Motor neuron (in vitro differentiated cells): ENCODE results near the gene MAFF. TPM values are rescaled to one million over a fixed set of nuclear protein-coding genes. Genes with fewer than 3 reads are reported as not detected.

Experiments used
- ATAC-seq, 8 experiments: fragments of 200-7000 bp; cut with Tn5 transposase; replicated peaks in 6 of 8; 2 replicates each; pipeline ENCODE4 v1.8.0; 2021; ENCODE audit warnings: mild to moderate bottlenecking in 8 of 8, moderate library complexity in 8 of 8
- H3K27ac ChIP-seq, 2 donors: fragments of 250-450 bp; sonication (Bioruptor Pico); 2 replicates each; pipeline ENCODE4 v1.9.0; 2021; ENCODE audit warnings: antibody characterized with exemption in 2 of 2, mild to moderate bottlenecking in 2 of 2, moderate library complexity in 1 of 2
- H3K4me1 ChIP-seq, 2 donors: fragments of 250-450 bp; sonication (Bioruptor Pico); replicated peaks in 1 of 2; 2 replicates each; pipeline ENCODE4 v1.6.1; 2021; ENCODE audit warnings: antibody characterized with exemption in 2 of 2, mild to moderate bottlenecking in 2 of 2, moderate library complexity in 1 of 2
- H3K4me3 ChIP-seq, 5 donors: fragments of 250-450 bp; sonication (Bioruptor Pico); 2 replicates each; pipeline ENCODE4 v1.9.0; 2021; ENCODE audit warnings: antibody characterized with exemption in 5 of 5, mild to moderate bottlenecking in 5 of 5, moderate library complexity in 4 of 5
- WGBS, 10 experiments: fragments of 450-650 bp; shearing (Covaris generic); methylation state at CpG; one replicate each; pipeline ENCODE4 v1.0.0; 2022; 5-methylcytosine and 5-hydroxymethylcytosine counted together
- in situ Hi-C, 9 experiments: fragments of 400-800 bp; cut with MboI; loops; one replicate each; pipeline ENCODE4 v1.15.0; 2021; ENCODE audit warnings: low sequenced_read_pairs in 9 of 9, low pct_unique_long_range_greater_than_20kb in 2 of 9; ENCODE audit not compliant: unreplicated experiment in 9 of 9
- total RNA-seq, 8 experiments: library from RNA; unstranded; fragments of 300-600 nt; gene quantifications; 2 replicates each; pipeline versions ENCODE4 v1.2.3 to v1.2.4, GENCODE V29; 2022

MAFF gene
- total RNA-seq, 8 experiments from 2014 or later, result 5.0 to 14.5 (median 5.9) TPM

- no peak overlapping the region for H3K27ac ChIP-seq
- ATAC-seq, result no peak
These were observed 11.7 kb downstream of the MAFF start for GRCh38 chr22:38213319-38213989.

GRCh38 chr22:38213990-38214301, 12.2 kb downstream of the MAFF start:
- peak in 2 of 8 experiments; percentile 0 to 1 for ATAC-seq
- peaks cover 9 to 25% of the 10 kb centered on the region in 2 donors for H3K4me1 ChIP-seq
- peak overlapping the region; percentile 8 to 19 (median 13) for H3K4me3 ChIP-seq
- peak overlapping the region in 1 of 2 donors; percentile 57 for H3K27ac ChIP-seq
- WGBS, 10 experiments, result 0 to 50% (median 26%) methylated on average over 2 to 5 of the region's 8 CpGs; no CpG with 5 or more reads in 7 of the 10 experiments
- in situ Hi-C loops, result no loop called here

More at GRCh38 chr22:38213319-38213989, 11.7 kb downstream of the MAFF start:
- peaks cover 5 to 20% of the 10 kb centered on the region in 2 donors for H3K4me1 ChIP-seq
- WGBS, 10 experiments, result 83 to 100% (median 89%) methylated on average over 1 to 6 of the region's 6 CpGs; no CpG with 5 or more reads in 3 of the 10 experiments
- H3K4me3 ChIP-seq, result peak overlapping the region in 1 of 5 donors; percentile 13
- in situ Hi-C loops, result no loop called here

GRCh38 chr22:38214302-38215056, 12.7 kb downstream of the MAFF start:
- 0 to 25% (median 14%) methylated on average over 1 to 25 of the region's 81 CpGs; no CpG with 5 or more reads in 7 of the 10 experiments for WGBS, 10 experiments
- H3K4me3 ChIP-seq, result peak overlapping the region; percentile 8 to 19 (median 13)
- H3K27ac ChIP-seq, result peak overlapping the region in 1 of 2 donors; percentile 57
- in situ Hi-C loops, result no loop called here
- ATAC-seq, result peak; percentile 5 to 85 (median 68)
- peaks cover 11 to 26% of the 10 kb centered on the region in 2 donors for H3K4me1 ChIP-seq

GRCh38 chr22:38215156-38216038, 13.6 kb downstream of the MAFF start:
- H3K4me3 ChIP-seq, result no peak overlapping the region
- H3K4me1 ChIP-seq, result peaks cover 14 to 26% of the 10 kb centered on the region in 2 donors

GRCh38 chr22:38218661-38219622, 17.1 kb downstream of the MAFF start:
- no peak overlapping the region for H3K4me3 ChIP-seq
- ATAC-seq, result peak; percentile 10 to 74 (median 52)
- in situ Hi-C loops, result no loop called here
- H3K4me1 ChIP-seq, result peaks cover 11 to 23% of the 10 kb centered on the region in 2 donors
- 31 to 100% (median 81%) methylated on average over 1 to 6 of the region's 25 CpGs; no CpG with 5 or more reads in 3 of the 10 experiments for WGBS, 10 experiments
- H3K27ac ChIP-seq, result no peak overlapping the region

More at GRCh38 chr22:38215156-38216038, 13.6 kb downstream of the MAFF start:
- H3K27ac ChIP-seq, result no peak overlapping the region
- WGBS, 10 experiments, result 48 to 100% (median 94%) methylated on average over 1 to 3 of the region's 11 CpGs; no CpG with 5 or more reads in 4 of the 10 experiments
- peak in 1 of 8 experiments; percentile 2 for ATAC-seq
- in situ Hi-C loops, result no loop called here

GRCh38 chr22:38219632-38220031, 17.8 kb downstream of the MAFF start:
- WGBS, 10 experiments, result 39 to 100% (median 100%) methylated on average over 1 to 6 of the region's 10 CpGs; no CpG with 5 or more reads in 7 of the 10 experiments
- in situ Hi-C loops, result no loop called here
- peak in 6 of 8 experiments; percentile 2 to 29 (median 18) for ATAC-seq
- Histone ChIP-seq H3K4me3 (no peak overlapping the region), H3K27ac (peak overlapping the region in 1 of 2 donors; percentile 26), H3K4me1 (peaks cover 8 to 19% of the 10 kb centered on the region in 2 donors)

GRCh38 chr22:38220163-38220562, 18.4 kb downstream of the MAFF start:
- in situ Hi-C loops, result no loop called here
- H3K27ac ChIP-seq, result peak overlapping the region in 1 of 2 donors; percentile 26
- H3K4me3 ChIP-seq, result no peak overlapping the region
- WGBS, 10 experiments, result no CpG with 5 or more reads among the region's 8 CpGs
- ATAC-seq, result peak in 6 of 8 experiments; percentile 1 to 15 (median 8)
- H3K4me1 ChIP-seq, result peaks cover 8 to 16% of the 10 kb centered on the region in 2 donors

- Histone ChIP-seq H3K4me1 (peaks cover 8 to 10% of the 10 kb centered on the region in 2 donors), H3K27ac (no peak overlapping the region), H3K4me3 (no peak overlapping the region)
- in situ Hi-C loops, result no loop called here
- 60 to 100% (median 80%) methylated on average over 1 to 4 of the region's 22 CpGs; no CpG with 5 or more reads in 5 of the 10 experiments for WGBS, 10 experiments
- ATAC-seq, result peak in 1 of 8 experiments; percentile 4
These were observed 19.0 kb downstream of the MAFF start for GRCh38 chr22:38220653-38221386.

- Histone ChIP-seq H3K27ac (no peak overlapping the region), H3K4me1 (peaks cover 8 to 9% of the 10 kb centered on the region in 2 donors), H3K4me3 (no peak overlapping the region)
- ATAC-seq, result no peak
- 90 to 100% (median 97%) methylated on average over 2 to 6 of the region's 22 CpGs; no CpG with 5 or more reads in 5 of the 10 experiments for WGBS, 10 experiments
- in situ Hi-C loops, result no loop called here
These were observed 19.6 kb downstream of the MAFF start for GRCh38 chr22:38221407-38221806.

GRCh38 chr22:38221908-38222796, 20.4 kb downstream of the MAFF start:
- 91 to 100% (median 100%) methylated on average over 2 to 9 of the region's 25 CpGs; no CpG with 5 or more reads in 7 of the 10 experiments for WGBS, 10 experiments
- in situ Hi-C loops, result no loop called here
- H3K27ac ChIP-seq, result no peak overlapping the region
- ATAC-seq, result peak in 3 of 8 experiments; percentile 8 to 18 (median 9)
- peaks cover 8 to 9% of the 10 kb centered on the region in 2 donors for H3K4me1 ChIP-seq
- H3K4me3 ChIP-seq, result no peak overlapping the region
